Mesothelial cell of epicardium (in vitro differentiated cells): Measurements from ENCODE around the gene TTR. TPM values are rescaled to one million over a fixed set of nuclear protein-coding genes. Genes with fewer than 3 reads are reported as not detected.

Source experiments
- DNase-seq, 2 experiments: peaks; one replicate each; pipeline ENCODE4 v3.0.0; 2021; ENCODE audit warnings: low spot score in 2 of 2; ENCODE audit not compliant: unreplicated experiment in 2 of 2
- H3K27ac Mint-ChIP-seq: 2 replicates; pipeline ENCODE4 v1.8.0; 2021; ENCODE audit warnings: mixed read lengths
- H3K27me3 Mint-ChIP-seq: 2 replicates; pipeline ENCODE4 v1.8.0; 2021; ENCODE audit warnings: low read depth, mixed read lengths
- H3K36me3 Mint-ChIP-seq: 2 replicates; pipeline ENCODE4 v1.8.0; 2021; ENCODE audit warnings: mixed read lengths
- H3K4me1 Mint-ChIP-seq: 2 replicates; pipeline ENCODE4 v1.8.0; 2021; ENCODE audit warnings: mixed read lengths
- H3K4me3 Mint-ChIP-seq: 2 replicates; pipeline ENCODE4 v1.8.0; 2021; ENCODE audit warnings: mild to moderate bottlenecking, moderate library complexity, mixed read lengths
- H3K9me3 Mint-ChIP-seq: 2 replicates; pipeline ENCODE4 v1.8.0; 2021; ENCODE audit warnings: mixed read lengths
- CTCF ChIP-seq: fragments of 200-600 bp; sonication (generic); IDR thresholded peaks from one replicate; pipeline ENCODE4 v1.5.0; 2021; ENCODE audit warnings: antibody characterized with exemption; ENCODE audit not compliant: unreplicated experiment
- total RNA-seq: library from RNA; stranded (reverse); gene quantifications from 3 replicates; pipeline ENCODE4 v1.2.1, GENCODE V29; 2021

TTR gene
- total RNA-seq, 1 donor from 2014 or later = not detected

GRCh38 chr18:31616586-31616985 is 24.9 kb downstream of the TTR start:
- TF ChIP-seq CTCF = no peak
- no peak overlapping the region for H3K27ac Mint-ChIP-seq

GRCh38 chr18:31617031-31617717 is 25.5 kb downstream of the TTR start:
- TF ChIP-seq CTCF = no peak
- H3K4me3 Mint-ChIP-seq = no peak overlapping the region
- DNase-seq = no peak
- H3K27ac Mint-ChIP-seq = no peak overlapping the region
- H3K9me3 Mint-ChIP-seq = peaks cover 4% of the 10 kb centered on the region
- H3K4me1 Mint-ChIP-seq = peaks cover 21% of the 10 kb centered on the region
- H3K36me3 Mint-ChIP-seq = peaks cover 6% of the 10 kb centered on the region
- no peaks in the 10 kb centered on the region for H3K27me3 Mint-ChIP-seq

More at GRCh38 chr18:31616586-31616985, 24.9 kb downstream of the TTR start:
- H3K4me1 Mint-ChIP-seq = peaks cover 26% of the 10 kb centered on the region
- no peak for DNase-seq
- H3K27me3 Mint-ChIP-seq = no peaks in the 10 kb centered on the region
- H3K9me3 Mint-ChIP-seq = peaks cover 4% of the 10 kb centered on the region
- peaks cover 6% of the 10 kb centered on the region for H3K36me3 Mint-ChIP-seq
- H3K4me3 Mint-ChIP-seq = no peak overlapping the region

- Mint-ChIP-seq H3K27ac (no peak overlapping the region), H3K27me3 (no peaks in the 10 kb centered on the region)
Measured at GRCh38 chr18:31618801-31619200, 27.1 kb downstream of the TTR start.

GRCh38 chr18:31619291-31619690 is 27.6 kb downstream of the TTR start:
- no peak for DNase-seq
- Mint-ChIP-seq H3K9me3 (peaks cover 4% of the 10 kb centered on the region), H3K27me3 (no peaks in the 10 kb centered on the region), H3K4me3 (no peak overlapping the region), H3K27ac (no peak overlapping the region), H3K36me3 (peaks cover 7% of the 10 kb centered on the region), H3K4me1 (peaks cover 14% of the 10 kb centered on the region)
- no peak for TF ChIP-seq CTCF

More at GRCh38 chr18:31618801-31619200, 27.1 kb downstream of the TTR start:
- Mint-ChIP-seq H3K9me3 (peaks cover 4% of the 10 kb centered on the region), H3K4me3 (no peak overlapping the region), H3K36me3 (peaks cover 7% of the 10 kb centered on the region), H3K4me1 (peaks cover 15% of the 10 kb centered on the region)
- DNase-seq = no peak
- TF ChIP-seq CTCF = no peak

GRCh38 chr18:31624892-31625640 is 33.4 kb downstream of the TTR start:
- Mint-ChIP-seq H3K27ac (no peak overlapping the region), H3K4me1 (no peaks in the 10 kb centered on the region), H3K9me3 (peaks cover 6% of the 10 kb centered on the region), H3K4me3 (no peak overlapping the region), H3K27me3 (no peaks in the 10 kb centered on the region), H3K36me3 (peaks cover 34% of the 10 kb centered on the region)
- no peak for DNase-seq
- no peak for TF ChIP-seq CTCF
